CMK (cell line): Measurements from ENCODE around the gene CD320.
A peak's percentile ranks its signal among the peaks of the same experiment; 100 is the strongest.

Experiments
- DNase-seq: peaks from one replicate; pipeline ENCODE4 v3.0.0-alpha.2; 2010; ENCODE audit warnings: low read depth

CD320 gene

DNA sequence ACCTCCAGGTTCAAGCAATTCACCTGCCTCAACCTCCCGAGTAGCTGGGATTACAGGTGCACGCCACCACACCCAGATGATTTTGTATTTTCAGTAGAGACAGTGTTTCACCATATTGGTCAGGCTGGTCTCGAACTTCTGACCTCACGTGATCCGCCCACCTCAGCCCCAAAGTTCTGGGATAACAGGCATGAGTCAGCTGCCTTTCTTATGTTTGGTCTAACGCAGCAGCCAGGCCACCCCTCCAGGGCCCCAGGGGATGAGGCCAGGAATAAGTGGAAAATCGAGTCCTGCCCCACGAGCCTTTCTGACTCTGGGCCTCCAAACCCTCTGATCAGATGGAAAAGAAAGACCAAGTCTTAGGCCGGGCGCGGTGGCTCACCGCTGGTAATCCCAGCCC lies 54.5 kb downstream of the CD320 start:
- no peak for DNase-seq

DNA sequence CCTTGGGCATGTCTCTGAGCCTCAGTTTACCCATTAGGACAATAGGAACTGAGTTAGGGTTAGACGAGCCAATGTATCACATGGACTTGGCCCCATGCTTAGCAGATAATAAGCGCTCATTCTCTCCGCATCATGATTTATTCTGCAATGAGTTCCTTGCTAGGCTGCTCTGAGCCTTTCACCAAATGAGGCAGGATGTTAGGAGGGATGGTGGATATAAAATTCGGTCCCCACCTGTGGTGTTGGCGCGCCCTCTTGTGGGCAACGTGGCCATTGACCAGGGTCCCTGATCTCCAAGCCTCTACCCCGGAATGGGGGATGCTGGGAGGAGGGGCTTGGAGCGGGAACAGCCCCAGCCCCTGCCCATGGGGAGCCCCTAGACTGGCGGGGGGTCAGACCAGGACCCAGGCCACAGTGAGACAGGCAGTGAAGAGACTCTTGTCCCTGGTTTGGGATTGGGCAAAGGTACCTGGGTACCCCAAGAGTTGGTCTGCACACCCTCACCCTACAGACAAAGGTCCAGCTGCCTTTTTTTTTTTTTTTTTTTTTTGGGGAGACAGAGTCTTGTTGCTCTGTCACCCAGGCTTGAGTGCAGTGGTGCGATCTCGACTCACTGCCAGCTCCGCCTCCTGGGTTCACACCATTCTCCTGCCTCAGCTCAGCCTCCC lies 55.1 kb downstream of the CD320 start:
- DNase-seq, result peak; percentile 49
